OCI-LY3 (cell line): ENCODE results near the gene ITSN1.

Source experiments
- CTCF ChIP-seq: fragments of 200-600, 300-600 bp; sonication (generic); IDR thresholded peaks from 2 replicates; pipeline ENCODE4 v1.5.1; 2014; ENCODE audit warnings: antibody characterized with exemption, low read length, low read depth
- EZH2phosphoT487 ChIP-seq: fragments of 200-600 bp; shearing (Covaris generic); IDR thresholded peaks from 2 replicates; pipeline ENCODE4 v1.6.1; 2018; ENCODE audit warnings: antibody characterized with exemption, mixed run types, low read depth

GRCh38 chr21:33686386-33686785 lies 44.1 kb downstream of the ITSN1 start:
- TF ChIP-seq CTCF (no peak), EZH2phosphoT487 (no peak)
